Activated naive CD8-positive, alpha-beta T cell treated with anti-CD3 and anti-CD28 coated beads, Interleukin-2, amount 10 ng/mL, durations not matched to agents 7 days and 5 days (primary cell): ENCODE data around the gene APOC1. TPM values are rescaled to one million over a fixed set of nuclear protein-coding genes. Genes with fewer than 3 reads are reported as not detected.
"Not testable (repeated sequence)": the region's sequence is repeated elsewhere in the genome, so short reads cannot be mapped to it uniquely, and the experiment has no call there.

ENCODE experiments used
- ATAC-seq: fragments of 150-1000 bp; cut with Tn5 transposase; one replicate; pipeline ENCODE4 v1.10.0; 2021; ENCODE audit warnings: low read depth, moderate library complexity
- POLR2A ChIA-PET: fragments of 350-600 bp; sonication (Branson Sonifier 250); formaldehyde crosslinking; loops from one replicate; lab custom pipeline; 2021; ENCODE audit warnings: antibody characterized with exemption; lab: Charles Lee
- DNase-seq: peaks from one replicate; pipeline ENCODE4 v3.0.0; 2021
- H3K27ac Mint-ChIP-seq: one replicate; pipeline ENCODE4 v1.8.0; 2022; ENCODE audit warnings: mild to moderate bottlenecking, mixed read lengths
- H3K27me3 Mint-ChIP-seq: one replicate; pipeline ENCODE4 v1.8.0; 2022; ENCODE audit warnings: mild to moderate bottlenecking, moderate library complexity, mixed read lengths
- H3K36me3 Mint-ChIP-seq: one replicate; pipeline ENCODE4 v1.8.0; 2021; ENCODE audit warnings: mild to moderate bottlenecking, mixed read lengths
- H3K4me1 Mint-ChIP-seq: one replicate; pipeline ENCODE4 v1.8.0; 2021; ENCODE audit warnings: mixed read lengths
- H3K4me3 Mint-ChIP-seq: one replicate; pipeline ENCODE4 v1.8.0; 2022; ENCODE audit warnings: mild to moderate bottlenecking, moderate library complexity, mixed read lengths
- H3K9me3 Mint-ChIP-seq: one replicate; pipeline ENCODE4 v1.8.0; 2021; ENCODE audit warnings: mixed read lengths
- total RNA-seq, 2 experiments: library from RNA; stranded (reverse); gene quantifications; one replicate each; pipeline ENCODE4 v1.2.3, GENCODE V29; 2021

Gene APOC1
- total RNA-seq, result 10 to 100 TPM; 11.6 to 12.7 TPM

DNA sequence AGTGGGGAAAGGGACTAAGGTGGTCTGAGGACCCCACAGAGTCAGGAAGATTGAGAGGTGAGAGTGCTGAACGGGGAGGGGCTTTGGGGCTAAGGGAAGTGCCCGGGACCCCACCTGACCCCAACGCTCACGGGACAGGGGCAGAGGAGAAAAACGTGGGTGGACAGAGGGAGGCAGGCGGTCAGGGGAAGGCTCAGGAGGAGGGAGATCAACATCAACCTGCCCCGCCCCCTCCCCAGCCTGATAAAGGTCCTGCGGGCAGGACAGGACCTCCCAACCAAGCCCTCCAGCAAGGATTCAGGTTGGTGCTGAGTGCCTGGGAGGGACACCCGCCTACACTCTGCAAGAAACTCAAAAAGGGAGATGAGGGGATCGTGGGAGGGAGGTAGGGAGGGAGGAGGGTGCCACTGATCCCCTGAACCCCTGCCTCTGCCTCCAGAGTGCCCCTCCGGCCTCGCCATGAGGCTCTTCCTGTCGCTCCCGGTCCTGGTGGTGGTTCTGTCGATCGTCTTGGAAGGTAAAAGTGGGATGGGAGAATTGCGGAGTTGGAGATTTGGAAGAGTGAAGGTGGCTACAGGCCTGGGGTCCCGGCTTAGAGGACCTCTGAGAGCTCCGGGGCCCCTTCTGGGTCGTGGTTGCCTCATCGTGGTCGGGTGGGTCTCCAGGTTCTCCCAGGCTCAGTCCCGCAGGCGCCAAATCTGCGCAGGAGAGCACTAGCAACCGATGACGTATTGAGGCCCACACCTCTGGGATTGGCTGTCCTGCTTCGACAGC is at the start of gene APOC1:
TSS of gene APOC1 (plus strand) at position 176 of the 774 bp plus-strand sequence. CDS start at position 460, 284 bp downstream.
- H3K4me3 Mint-ChIP-seq, result peak within 1 kb of the TSS; percentile 93
- H3K4me1 Mint-ChIP-seq, H3K9me3 Mint-ChIP-seq, H3K36me3 Mint-ChIP-seq: not testable (repeated sequence)
- DNase-seq (peak; percentile 78), ATAC-seq (peak; percentile 94)
- POLR2A ChIA-PET, result interaction anchor here (0.7 kb wide), 2 partner anchors 18 to 1149 kb away, joined by 4 to 5 read pairs; no protein-coding TSS in a partner anchor
- peaks cover 26% of the 10 kb centered on the region for H3K27me3 Mint-ChIP-seq
- H3K27ac Mint-ChIP-seq, result peak within 1 kb of the TSS; percentile 85

DNA sequence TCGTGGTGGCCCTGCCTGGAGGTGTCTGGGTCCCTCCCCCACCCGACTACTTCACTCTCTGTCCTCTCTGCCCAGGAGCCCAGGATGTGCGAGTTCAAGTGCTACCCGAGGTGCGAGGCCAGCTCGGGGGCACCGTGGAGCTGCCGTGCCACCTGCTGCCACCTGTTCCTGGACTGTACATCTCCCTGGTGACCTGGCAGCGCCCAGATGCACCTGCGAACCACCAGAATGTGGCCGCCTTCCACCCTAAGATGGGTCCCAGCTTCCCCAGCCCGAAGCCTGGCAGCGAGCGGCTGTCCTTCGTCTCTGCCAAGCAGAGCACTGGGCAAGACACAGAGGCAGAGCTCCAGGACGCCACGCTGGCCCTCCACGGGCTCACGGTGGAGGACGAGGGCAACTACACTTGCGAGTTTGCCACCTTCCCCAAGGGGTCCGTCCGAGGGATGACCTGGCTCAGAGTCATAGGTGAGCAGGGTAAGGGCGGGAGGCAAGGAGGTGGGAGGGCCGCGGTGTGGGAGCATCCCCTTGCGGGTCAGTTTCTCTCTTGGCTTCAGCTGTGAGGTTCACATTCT is 49.1 kb upstream of the APOC1 start:
- H3K27ac Mint-ChIP-seq, result no peak overlapping the region
- no peak for DNase-seq
- H3K4me3 Mint-ChIP-seq, result no peak overlapping the region
- POLR2A ChIA-PET, result no interaction called here
- no peak for ATAC-seq
- H3K4me1 Mint-ChIP-seq, result peaks cover 5% of the 10 kb centered on the region
- H3K9me3 Mint-ChIP-seq, result no peaks in the 10 kb centered on the region
- H3K36me3 Mint-ChIP-seq, result no peaks in the 10 kb centered on the region
- H3K27me3 Mint-ChIP-seq, result peaks cover 8% of the 10 kb centered on the region

DNA sequence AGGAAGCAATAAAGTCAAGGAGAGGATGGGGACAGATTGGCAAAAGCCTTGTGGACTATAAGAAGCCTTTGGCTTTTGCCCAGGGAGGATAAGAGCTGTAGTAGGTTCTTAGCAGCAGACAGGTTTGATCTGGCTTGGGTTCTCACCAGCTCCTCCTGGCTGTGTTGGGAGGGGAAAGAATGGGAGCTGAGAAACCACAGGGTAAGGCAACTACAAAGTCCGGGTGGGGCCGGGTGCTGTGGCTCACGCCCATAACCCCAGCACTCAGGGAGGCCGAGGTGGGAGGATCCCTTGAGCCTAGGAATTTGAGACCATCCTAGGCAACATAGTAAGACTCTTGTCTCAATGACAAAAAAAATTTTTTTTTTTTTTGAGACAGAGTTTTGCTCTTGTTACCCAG is 47.7 kb upstream of the APOC1 start:
- POLR2A ChIA-PET, result no interaction called here
- Mint-ChIP-seq H3K27ac (no peak overlapping the region), H3K4me3 (no peak overlapping the region), H3K4me1 (peaks cover 5% of the 10 kb centered on the region), H3K36me3 (no peaks in the 10 kb centered on the region), H3K27me3 (peaks cover 5% of the 10 kb centered on the region), H3K9me3 (no peaks in the 10 kb centered on the region)
- DNase-seq (no peak), ATAC-seq (no peak)

DNA sequence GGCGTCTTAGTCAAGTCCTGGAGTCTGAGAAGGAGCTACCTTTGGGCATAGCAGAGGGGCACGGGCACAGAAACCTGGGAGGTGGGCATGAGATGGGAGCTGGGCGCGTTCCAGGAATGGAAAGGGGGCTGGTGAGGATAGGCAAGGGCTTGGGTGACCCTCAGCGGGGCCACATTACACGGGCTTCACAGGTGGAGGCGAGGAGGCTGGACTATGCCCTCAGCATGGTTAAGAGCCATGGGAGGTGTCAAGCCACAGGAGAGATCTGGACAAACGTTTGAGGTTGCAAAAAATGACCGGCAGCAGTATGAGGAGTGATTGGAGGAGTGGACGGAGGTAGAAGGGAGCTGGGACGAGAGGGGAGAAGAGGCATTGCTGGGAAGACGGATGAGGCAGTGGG is 46.8 kb upstream of the APOC1 start:
- no peaks in the 10 kb centered on the region for H3K36me3 Mint-ChIP-seq
- DNase-seq (no peak), ATAC-seq (no peak)
- H3K4me1 Mint-ChIP-seq, result peaks cover 5% of the 10 kb centered on the region
- no peak overlapping the region for H3K4me3 Mint-ChIP-seq
- POLR2A ChIA-PET, result no interaction called here
- no peaks in the 10 kb centered on the region for H3K9me3 Mint-ChIP-seq
- H3K27me3 Mint-ChIP-seq, result no peaks in the 10 kb centered on the region
- H3K27ac Mint-ChIP-seq, result no peak overlapping the region

DNA sequence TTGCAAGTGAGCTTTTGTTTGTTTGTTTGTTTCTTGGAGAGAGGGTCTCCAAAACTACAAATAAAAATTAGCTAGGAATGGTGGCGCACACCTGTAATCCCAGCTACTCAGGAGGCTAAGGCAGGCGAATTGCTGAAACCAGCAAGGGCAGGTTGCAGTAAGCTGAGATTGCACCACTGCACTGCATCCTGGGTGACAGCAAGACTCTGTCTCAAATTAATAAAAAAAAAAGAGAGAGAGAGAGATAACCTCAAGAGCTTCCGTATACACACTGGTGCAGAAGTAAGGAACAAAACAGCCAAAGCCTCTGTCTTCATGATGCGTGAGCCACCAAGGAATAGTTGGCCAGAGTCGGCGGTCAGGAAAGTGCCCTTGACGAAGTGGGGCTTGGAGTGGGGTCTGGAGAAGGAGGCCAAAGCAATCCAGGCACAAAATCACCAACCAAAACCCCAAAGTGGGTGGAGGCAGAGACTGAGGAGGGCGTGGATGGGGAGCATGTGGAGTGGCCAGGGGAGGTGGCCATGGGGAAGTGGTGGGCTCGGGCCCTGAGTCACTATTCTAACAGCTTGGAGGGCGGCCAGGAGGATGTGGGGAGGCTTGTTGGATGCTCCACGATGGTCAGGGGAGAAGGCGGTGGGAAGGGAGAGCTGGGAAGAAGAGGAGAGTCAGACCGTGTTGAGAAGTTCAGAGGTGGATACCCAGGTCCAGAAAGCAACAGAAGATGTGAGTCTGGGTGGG is 44.5 kb upstream of the APOC1 start:
- no peaks in the 10 kb centered on the region for H3K36me3 Mint-ChIP-seq
- H3K27ac Mint-ChIP-seq, result no peak overlapping the region
- H3K4me1 Mint-ChIP-seq, result peaks cover 5% of the 10 kb centered on the region
- ATAC-seq (no peak), DNase-seq (no peak)
- H3K4me3 Mint-ChIP-seq, result no peak overlapping the region
- POLR2A ChIA-PET, result no interaction called here
- H3K27me3 Mint-ChIP-seq, result no peaks in the 10 kb centered on the region
- no peaks in the 10 kb centered on the region for H3K9me3 Mint-ChIP-seq

DNA sequence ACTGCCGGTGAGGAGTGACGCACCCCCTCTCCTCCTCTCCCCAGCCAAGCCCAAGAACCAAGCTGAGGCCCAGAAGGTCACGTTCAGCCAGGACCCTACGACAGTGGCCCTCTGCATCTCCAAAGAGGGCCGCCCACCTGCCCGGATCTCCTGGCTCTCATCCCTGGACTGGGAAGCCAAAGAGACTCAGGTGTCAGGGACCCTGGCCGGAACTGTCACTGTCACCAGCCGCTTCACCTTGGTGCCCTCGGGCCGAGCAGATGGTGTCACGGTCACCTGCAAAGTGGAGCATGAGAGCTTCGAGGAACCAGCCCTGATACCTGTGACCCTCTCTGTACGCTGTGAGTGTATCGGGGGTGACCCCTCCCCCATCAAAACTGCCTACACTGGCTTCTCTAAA is 42.6 kb upstream of the APOC1 start:
- peaks cover 5% of the 10 kb centered on the region for H3K4me1 Mint-ChIP-seq

DNA sequence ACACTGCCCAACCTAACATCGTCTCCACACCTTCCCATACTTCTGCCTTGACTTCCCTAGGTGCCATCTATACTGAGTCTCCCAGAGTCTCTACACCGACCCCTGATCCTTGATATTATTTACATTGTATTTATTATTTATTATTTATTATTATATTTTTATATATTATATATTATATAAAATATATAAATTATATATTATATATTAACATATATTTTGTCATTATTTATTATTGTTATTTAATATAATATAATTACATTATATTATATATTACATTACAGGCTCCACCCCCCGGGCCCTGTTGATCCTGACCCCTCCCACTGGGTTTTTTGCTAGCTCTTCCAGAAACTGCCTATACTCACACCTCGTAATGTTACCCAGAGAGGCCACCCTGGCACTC is 41.7 kb upstream of the APOC1 start:
- peaks cover 12% of the 10 kb centered on the region for H3K4me1 Mint-ChIP-seq
- H3K9me3 Mint-ChIP-seq, result no peaks in the 10 kb centered on the region
- no peaks in the 10 kb centered on the region for H3K27me3 Mint-ChIP-seq
- DNase-seq (no peak), ATAC-seq (no peak)
- H3K36me3 Mint-ChIP-seq, result no peaks in the 10 kb centered on the region
- POLR2A ChIA-PET, result no interaction called here
- H3K4me3 Mint-ChIP-seq, result no peak overlapping the region
- H3K27ac Mint-ChIP-seq, result no peak overlapping the region

More for the DNA sequence above, 42.6 kb upstream of the APOC1 start:
- ATAC-seq (no peak), DNase-seq (no peak)
- no peaks in the 10 kb centered on the region for H3K27me3 Mint-ChIP-seq
- no peak overlapping the region for H3K4me3 Mint-ChIP-seq
- no peaks in the 10 kb centered on the region for H3K36me3 Mint-ChIP-seq
- POLR2A ChIA-PET, result no interaction called here
- no peaks in the 10 kb centered on the region for H3K9me3 Mint-ChIP-seq
- no peak overlapping the region for H3K27ac Mint-ChIP-seq

DNA sequence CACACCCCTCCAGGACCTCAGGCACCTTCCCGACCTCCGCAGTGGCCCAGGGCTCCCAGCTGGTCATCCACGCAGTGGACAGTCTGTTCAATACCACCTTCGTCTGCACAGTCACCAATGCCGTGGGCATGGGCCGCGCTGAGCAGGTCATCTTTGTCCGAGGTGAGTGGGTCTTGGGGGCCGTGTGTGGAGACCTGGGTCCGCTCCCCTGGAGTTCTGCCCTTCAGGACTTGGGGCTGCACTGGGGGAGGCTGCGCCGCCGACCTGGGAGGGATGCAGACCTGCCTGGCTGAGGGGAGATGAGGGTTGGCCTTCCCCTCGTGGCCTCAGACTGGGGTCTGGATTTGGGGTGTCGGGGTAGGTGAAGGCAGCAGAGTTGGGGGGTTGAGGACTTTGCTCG is 40.1 kb upstream of the APOC1 start:
- H3K4me1 Mint-ChIP-seq, result peaks cover 11% of the 10 kb centered on the region
- H3K27me3 Mint-ChIP-seq, result no peaks in the 10 kb centered on the region
- no peak overlapping the region for H3K4me3 Mint-ChIP-seq
- no peaks in the 10 kb centered on the region for H3K9me3 Mint-ChIP-seq
- ATAC-seq (no peak), DNase-seq (no peak)
- POLR2A ChIA-PET, result interaction anchor here (0.7 kb wide), 1 partner anchor 229 kb away, joined by 3 read pairs; no protein-coding TSS in a partner anchor
- H3K27ac Mint-ChIP-seq, result no peak overlapping the region
- H3K36me3 Mint-ChIP-seq, result no peaks in the 10 kb centered on the region

DNA sequence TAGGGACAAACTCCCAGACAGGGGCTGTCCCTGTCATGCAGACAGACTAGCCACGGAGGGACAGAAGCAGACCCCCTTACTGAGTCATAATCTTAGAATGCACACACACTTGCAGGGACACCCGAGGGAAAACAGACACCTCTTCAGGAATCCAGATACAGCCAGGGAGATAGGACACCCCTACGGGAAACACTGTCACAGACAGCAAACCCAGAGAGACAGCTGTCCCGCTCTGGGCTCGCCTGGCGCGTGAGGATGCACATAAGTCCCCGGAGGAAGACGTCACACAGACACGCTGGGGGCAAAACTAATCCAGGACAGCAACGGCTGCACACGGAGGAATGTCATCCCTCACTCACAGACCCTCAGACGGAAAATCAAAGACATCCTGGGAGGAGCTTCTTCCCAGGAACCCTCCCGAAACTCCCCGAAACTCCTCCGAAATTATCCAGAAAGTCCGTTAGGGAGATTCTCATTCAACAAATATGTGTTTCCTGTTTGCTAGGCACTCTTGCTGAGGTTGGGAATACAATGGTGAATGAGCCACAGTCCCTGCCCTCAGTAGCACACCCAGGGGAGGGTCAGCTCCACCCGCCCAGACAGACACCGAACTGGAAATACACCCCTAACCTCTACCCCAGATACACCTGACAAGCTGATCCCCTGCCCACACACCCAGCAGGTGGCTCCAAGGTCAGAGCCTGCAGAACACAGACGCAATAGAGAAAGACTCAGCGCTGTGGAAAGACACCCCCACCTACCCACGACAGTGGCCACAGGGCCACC is 38.5 kb upstream of the APOC1 start:
- H3K27me3 Mint-ChIP-seq, result no peaks in the 10 kb centered on the region
- H3K4me1 Mint-ChIP-seq, result peaks cover 8% of the 10 kb centered on the region
- H3K27ac Mint-ChIP-seq, result no peak overlapping the region

DNA sequence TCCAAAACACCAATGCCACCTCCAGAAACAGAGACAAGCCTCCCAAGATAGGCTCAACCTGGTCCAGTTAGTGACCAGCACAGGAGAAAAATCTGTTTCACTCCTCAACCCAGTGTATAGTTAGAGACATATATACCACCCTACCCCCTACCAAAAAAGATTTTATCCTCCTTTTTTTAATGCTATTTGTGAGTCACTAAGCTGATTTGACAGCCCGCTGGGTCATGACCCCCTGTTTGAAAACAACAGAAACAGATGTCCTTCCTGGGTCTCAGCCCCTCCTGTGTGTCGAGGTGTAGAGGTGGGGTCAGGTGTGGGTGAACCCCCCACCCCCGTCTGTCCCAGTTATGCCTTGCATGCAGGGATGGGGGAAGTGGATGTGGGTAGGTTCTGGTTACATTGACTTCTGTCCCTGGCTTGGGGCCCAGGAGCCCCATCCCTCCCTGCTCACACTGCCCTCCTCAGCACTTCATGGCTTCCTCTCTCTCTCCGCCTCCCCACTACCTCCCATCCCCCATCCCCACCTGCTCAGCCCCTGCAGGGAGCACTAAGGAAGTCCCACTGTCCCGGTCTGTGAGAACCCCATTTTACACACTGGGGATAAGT is 37.4 kb upstream of the APOC1 start:
- H3K27me3 Mint-ChIP-seq, result no peaks in the 10 kb centered on the region
- H3K4me1 Mint-ChIP-seq, result peaks cover 8% of the 10 kb centered on the region
- no peaks in the 10 kb centered on the region for H3K9me3 Mint-ChIP-seq
- H3K27ac Mint-ChIP-seq, result peak overlapping the region; percentile 72
- no peaks in the 10 kb centered on the region for H3K36me3 Mint-ChIP-seq
- DNase-seq (no peak), ATAC-seq (peak; percentile 73)
- POLR2A ChIA-PET, result no interaction called here
- peak overlapping the region; percentile 25 for H3K4me3 Mint-ChIP-seq

More for the DNA sequence above, 38.5 kb upstream of the APOC1 start:
- no peak for ATAC-seq
- DNase-seq, result no peak
- Mint-ChIP-seq H3K4me3 (no peak overlapping the region), H3K36me3 (no peaks in the 10 kb centered on the region), H3K9me3 (no peaks in the 10 kb centered on the region)
- POLR2A ChIA-PET, result no interaction called here

DNA sequence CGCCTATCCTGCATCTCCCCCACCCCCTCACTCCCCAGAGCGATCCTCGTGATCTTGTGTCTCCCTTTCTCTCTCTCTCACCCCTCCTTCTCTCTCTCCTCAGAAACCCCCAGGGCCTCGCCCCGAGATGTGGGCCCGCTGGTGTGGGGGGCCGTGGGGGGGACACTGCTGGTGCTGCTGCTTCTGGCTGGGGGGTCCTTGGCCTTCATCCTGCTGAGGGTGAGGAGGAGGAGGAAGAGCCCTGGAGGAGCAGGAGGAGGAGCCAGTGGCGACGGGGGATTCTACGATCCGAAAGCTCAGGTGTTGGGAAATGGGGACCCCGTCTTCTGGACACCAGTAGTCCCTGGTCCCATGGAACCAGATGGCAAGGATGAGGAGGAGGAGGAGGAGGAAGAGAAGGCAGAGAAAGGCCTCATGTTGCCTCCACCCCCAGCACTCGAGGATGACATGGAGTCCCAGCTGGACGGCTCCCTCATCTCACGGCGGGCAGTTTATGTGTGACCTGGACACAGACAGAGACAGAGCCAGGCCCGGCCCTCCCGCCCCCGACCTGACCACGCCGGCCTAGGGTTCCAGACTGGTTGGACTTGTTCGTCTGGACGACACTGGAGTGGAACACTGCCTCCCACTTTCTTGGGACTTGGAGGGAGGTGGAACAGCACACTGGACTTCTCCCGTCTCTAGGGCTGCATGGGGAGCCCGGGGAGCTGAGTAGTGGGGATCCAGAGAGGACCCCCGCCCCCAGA is 36.1 kb upstream of the APOC1 start:
- H3K4me3 Mint-ChIP-seq, result no peak overlapping the region
- DNase-seq (no peak), ATAC-seq (no peak)
- H3K4me1 Mint-ChIP-seq, result peaks cover 8% of the 10 kb centered on the region
- H3K36me3 Mint-ChIP-seq, result no peaks in the 10 kb centered on the region
- H3K27me3 Mint-ChIP-seq, result no peaks in the 10 kb centered on the region
- no peak overlapping the region for H3K27ac Mint-ChIP-seq
- POLR2A ChIA-PET, result no interaction called here
- no peaks in the 10 kb centered on the region for H3K9me3 Mint-ChIP-seq

DNA sequence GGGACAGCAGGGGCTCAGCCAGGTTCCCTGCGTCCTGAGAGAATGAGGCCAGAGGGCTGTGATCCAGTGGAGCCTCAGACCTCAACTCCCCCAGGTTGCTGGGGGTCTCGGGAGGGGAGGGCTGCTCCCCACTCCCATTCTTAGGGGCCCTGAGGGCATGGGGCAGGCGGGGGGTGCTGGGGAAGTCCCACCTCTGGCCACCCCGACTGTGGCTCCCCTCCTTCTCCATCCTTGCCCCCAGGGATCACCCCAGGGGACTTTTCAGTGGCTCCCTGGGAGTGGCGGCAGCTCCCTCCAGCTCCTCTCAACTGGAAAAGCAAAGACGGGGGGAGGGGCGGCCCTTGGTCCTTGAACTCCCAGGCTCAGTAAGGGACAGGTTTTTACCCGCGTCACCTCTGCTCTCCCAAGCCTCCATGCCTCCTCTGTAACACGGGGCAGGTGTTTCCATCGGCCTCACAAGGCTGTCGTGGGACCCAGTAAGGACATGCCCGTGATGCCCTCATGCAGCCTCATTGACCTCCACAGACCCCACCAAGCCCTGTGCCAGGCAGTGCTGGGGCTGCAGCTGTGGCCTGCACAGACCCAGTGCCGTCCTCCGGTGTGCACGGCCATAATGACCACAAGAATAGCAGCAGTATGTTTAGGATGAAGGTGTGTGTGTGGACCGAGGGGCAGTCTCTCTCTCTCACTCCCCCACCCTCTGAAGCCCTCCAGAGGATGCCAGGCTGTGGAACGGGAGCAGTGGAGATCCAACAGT is 34.9 kb upstream of the APOC1 start:
- H3K27me3 Mint-ChIP-seq, result no peaks in the 10 kb centered on the region
- H3K9me3 Mint-ChIP-seq, result no peaks in the 10 kb centered on the region
- ATAC-seq, result no peak
- POLR2A ChIA-PET, result no interaction called here
- no peak for DNase-seq
- H3K36me3 Mint-ChIP-seq, result no peaks in the 10 kb centered on the region
- H3K4me1 Mint-ChIP-seq, result peaks cover 8% of the 10 kb centered on the region
- H3K27ac Mint-ChIP-seq, result no peak overlapping the region
- H3K4me3 Mint-ChIP-seq, result no peak overlapping the region
